CD4-positive, alpha-beta T cell (primary cell): ENCODE measurements around the gene AXL. TPM values are rescaled to one million over a fixed set of nuclear protein-coding genes. Genes with fewer than 3 reads are reported as not detected.

Experiments used
- ATAC-seq: fragments of 200-7000 bp; cut with Tn5 transposase; one replicate; pipeline ENCODE4 v1.10.0; 2022; ENCODE audit warnings: mild to moderate bottlenecking; ENCODE audit not compliant: poor library complexity
- CTCF ChIA-PET: fragments of 350-600 bp; sonication (Branson Sonifier 250); formaldehyde crosslinking; loops from one replicate; lab custom pipeline; 2021; ENCODE audit warnings: antibody characterized with exemption, inconsistent platforms; lab: Charles Lee
- POLR2A ChIA-PET: fragments of 350-600 bp; sonication (Branson Sonifier 250); formaldehyde crosslinking; loops from one replicate; lab custom pipeline; 2021; ENCODE audit warnings: antibody characterized with exemption, inconsistent platforms; lab: Charles Lee
- DNase-seq, 14 experiments: peaks; one replicate each; pipeline ENCODE4 v3.0.0-alpha.2; 2013 to 2020; ENCODE audit warnings: mixed read lengths in 2 of 14
- H3K27ac ChIP-seq, 2 donors: one replicate each; pipeline versions ENCODE4 v1.5.1 to v1.7.0; 2013; ENCODE audit warnings: low read length in 2 of 2, low read depth in 1 of 2, mild to moderate bottlenecking in 1 of 2
- H3K27me3 ChIP-seq, 2 experiments: 1 replicate in 1 of 2; 2 replicates in 1 of 2; pipeline versions ENCODE4 v1.6.1 to v1.7.0; 2013; ENCODE audit warnings: low read length in 2 of 2, control low read depth in 1 of 2, mild to moderate bottlenecking in 1 of 2, moderate library complexity in 1 of 2; ENCODE audit not compliant: insufficient read depth in 2 of 2, control insufficient read depth in 1 of 2
- H3K36me3 ChIP-seq: one replicate; pipeline ENCODE4 v1.6.1; 2013; ENCODE audit warnings: low read length, control low read depth; ENCODE audit not compliant: insufficient read depth
- H3K4me1 ChIP-seq: one replicate; pipeline ENCODE4 v1.6.1; 2013; ENCODE audit warnings: low read length, control low read depth; ENCODE audit not compliant: insufficient read depth
- H3K4me3 ChIP-seq: one replicate; pipeline ENCODE4 v1.5.1; 2013; ENCODE audit warnings: mild to moderate bottlenecking, low read length, moderate library complexity
- H3K9me3 ChIP-seq, 2 experiments: 1 replicate in 1 of 2; 2 replicates in 1 of 2; pipeline versions ENCODE4 v1.6.1 to v1.7.0; 2013; ENCODE audit warnings: low read length in 2 of 2, mild to moderate bottlenecking in 2 of 2, control low read depth in 1 of 2, moderate library complexity in 1 of 2; ENCODE audit not compliant: control insufficient read depth in 1 of 2, insufficient read depth in 1 of 2
- H3K27ac Mint-ChIP-seq: one replicate; pipeline ENCODE4 v1.8.0; 2020; ENCODE audit warnings: mixed read lengths
- H3K27me3 Mint-ChIP-seq: one replicate; pipeline ENCODE4 v1.8.0; 2021; ENCODE audit warnings: mixed read lengths
- H3K36me3 Mint-ChIP-seq: one replicate; pipeline ENCODE4 v1.8.0; 2021; ENCODE audit warnings: low read depth, mixed read lengths
- H3K4me1 Mint-ChIP-seq: one replicate; pipeline ENCODE4 v1.8.0; 2021; ENCODE audit warnings: low read depth, mixed read lengths
- H3K4me3 Mint-ChIP-seq: one replicate; pipeline ENCODE4 v1.8.0; 2020; ENCODE audit warnings: mild to moderate bottlenecking, mixed read lengths
- H3K9me3 Mint-ChIP-seq: one replicate; pipeline ENCODE4 v1.8.0; 2020; ENCODE audit warnings: mixed read lengths
- CTCF ChIP-seq: fragments of 200-600 bp; IDR thresholded peaks from one replicate; pipeline ENCODE4 v1.8.0; 2022; ENCODE audit warnings: antibody characterized with exemption, mild to moderate bottlenecking
- intact Hi-C, 2 experiments: fragments of 100-400 bp; cut with DNase I in 1 of 2; cut with micrococcal nuclease in 1 of 2; formaldehyde crosslinking; loops; one replicate each; pipeline versions ENCODE4 v1.15.1 to v1.9.0; 2023 to 2025; cut with DNase I, micrococcal nuclease
- total RNA-seq, 174 experiments: library from RNA in 2 of 174; stranded (reverse) in 2 of 174; gene quantifications; one replicate each; pipeline ENCODE4 v1.2.3 and lab custom pipeline; 2021 to 2026

Gene AXL
- total RNA-seq, 2 experiments from 2014 or later = 0.30 to 0.42 TPM

GRCh38 chr19:41219924-41220567 is 1.0 kb downstream of the AXL start:
- peaks cover 17 to 20% of the 10 kb centered on the region in 2 experiments for H3K27me3 ChIP-seq
- POLR2A ChIA-PET = no interaction called here
- intact Hi-C loops = no loop called here

GRCh38 chr19:41220811-41221210 is 1.8 kb downstream of the AXL start:
- intact Hi-C loops = no loop called here
- CTCF ChIA-PET = interaction anchor here (1.4 kb wide), 1 partner anchor 42 kb away, joined by 4 read pairs; no protein-coding TSS in a partner anchor
- H3K36me3 Mint-ChIP-seq = no peaks in the 10 kb centered on the region

More at GRCh38 chr19:41219924-41220567, 1.0 kb downstream of the AXL start:
- Mint-ChIP-seq H3K36me3 (no peaks in the 10 kb centered on the region), H3K4me1 (no peaks in the 10 kb centered on the region), H3K9me3 (no peaks in the 10 kb centered on the region), H3K27ac (no peak overlapping the region), H3K4me3 (no peak overlapping the region), H3K27me3 (peaks cover 50% of the 10 kb centered on the region)
- H3K4me1 ChIP-seq = peaks cover 3% of the 10 kb centered on the region
- no peak for DNase-seq
- CTCF ChIA-PET = interaction anchor here (1.4 kb wide), 1 partner anchor 42 kb away, joined by 4 read pairs; no protein-coding TSS in a partner anchor
- TF ChIP-seq CTCF = no peak
- no peak for ATAC-seq
- no peak overlapping the region for H3K4me3 ChIP-seq
- H3K9me3 ChIP-seq = peaks cover 0 to 7% of the 10 kb centered on the region in 2 experiments
- H3K27ac ChIP-seq = no peak overlapping the region
- no peaks in the 10 kb centered on the region for H3K36me3 ChIP-seq

GRCh38 chr19:41221514-41222205 is 2.6 kb downstream of the AXL start:
- no peak for TF ChIP-seq CTCF

More at GRCh38 chr19:41220811-41221210, 1.8 kb downstream of the AXL start:
- H3K27ac ChIP-seq = no peak overlapping the region
- no peaks in the 10 kb centered on the region for H3K36me3 ChIP-seq
- DNase-seq = no peak
- peaks cover 17 to 20% of the 10 kb centered on the region in 2 experiments for H3K27me3 ChIP-seq
- H3K4me1 ChIP-seq = peaks cover 6% of the 10 kb centered on the region
- no peak overlapping the region for H3K4me3 Mint-ChIP-seq
- no peaks in the 10 kb centered on the region for H3K9me3 Mint-ChIP-seq
- peaks cover 6% of the 10 kb centered on the region for H3K4me1 Mint-ChIP-seq
- H3K9me3 ChIP-seq = peaks cover 0 to 7% of the 10 kb centered on the region in 2 experiments
- TF ChIP-seq CTCF = no peak
- H3K27ac Mint-ChIP-seq = no peak overlapping the region
- peaks cover 50% of the 10 kb centered on the region for H3K27me3 Mint-ChIP-seq
- no peak overlapping the region for H3K4me3 ChIP-seq
- no peak for ATAC-seq
- POLR2A ChIA-PET = no interaction called here

More at GRCh38 chr19:41221514-41222205, 2.6 kb downstream of the AXL start:
- Mint-ChIP-seq H3K9me3 (no peaks in the 10 kb centered on the region), H3K4me3 (no peak overlapping the region), H3K27me3 (peaks cover 47% of the 10 kb centered on the region), H3K4me1 (peaks cover 11% of the 10 kb centered on the region), H3K36me3 (no peaks in the 10 kb centered on the region), H3K27ac (no peak overlapping the region)
- ChIA-PET POLR2A (no interaction called here), CTCF (interaction anchor here (1.4 kb wide), 1 partner anchor 41 kb away, joined by 4 read pairs; no protein-coding TSS in a partner anchor)
- H3K36me3 ChIP-seq = no peaks in the 10 kb centered on the region
- H3K27me3 ChIP-seq = peaks cover 17 to 20% of the 10 kb centered on the region in 2 experiments
- DNase-seq (no peak), ATAC-seq (no peak)
- H3K9me3 ChIP-seq = peaks cover 0 to 7% of the 10 kb centered on the region in 2 experiments
- no peak overlapping the region for H3K4me3 ChIP-seq
- intact Hi-C loops = no loop called here
- H3K27ac ChIP-seq = no peak overlapping the region
- peaks cover 15% of the 10 kb centered on the region for H3K4me1 ChIP-seq
